ENCODE measurements around the gene CHAF1A. TPM values are rescaled to one million over a fixed set of nuclear protein-coding genes. Genes with fewer than 3 reads are reported as not detected.
A peak's percentile ranks its signal among the peaks of the same experiment; 100 is the strongest.

Gene CHAF1A
- total RNA-seq, 2 experiments from 2014 or later, result 78.3 to 80.5 TPM

GRCh38 chr19:4453232-4454179, 51.1 kb downstream of the CHAF1A start:
- no peak overlapping the region for H3K27ac Mint-ChIP-seq
- TF ChIP-seq CTCF (IDR thresholded peaks at IDR 0.05), result no peak
- H3K4me1 Mint-ChIP-seq (ENCODE audit: low read depth), result peaks cover 19% of the 10 kb centered on the region
- DNase-seq (no peak), ATAC-seq (no peak)
- POLR2A ChIA-PET, result interaction anchor here (1.0 to 4.3 kb wide), 4 partner anchors 7 to 49 kb away, joined by 3 to 17 read pairs (median 4); no protein-coding TSS in a partner anchor
- H3K4me3 Mint-ChIP-seq, result no peak overlapping the region
- CTCF ChIA-PET, result no interaction called here
- no peaks in the 10 kb centered on the region for H3K9me3 Mint-ChIP-seq
- intact Hi-C loops (cut with micrococcal nuclease), result no loop called here
- H3K27me3 Mint-ChIP-seq, result no peaks in the 10 kb centered on the region
- H3K36me3 Mint-ChIP-seq (ENCODE audit: low read depth), result peaks cover 10% of the 10 kb centered on the region

GRCh38 chr19:4454747-4455718, 52.6 kb downstream of the CHAF1A start:
- H3K27ac Mint-ChIP-seq, result no peak overlapping the region
- H3K36me3 Mint-ChIP-seq (ENCODE audit: low read depth), result peaks cover 3% of the 10 kb centered on the region
- no peaks in the 10 kb centered on the region for H3K9me3 Mint-ChIP-seq
- no peak for TF ChIP-seq CTCF (IDR thresholded peaks at IDR 0.05)
- ChIA-PET CTCF (no interaction called here), POLR2A (interaction anchor here (1.1 to 4.3 kb wide), 5 partner anchors 9 to 51 kb away, joined by 3 to 17 read pairs (median 4); no protein-coding TSS in a partner anchor)
- H3K27me3 Mint-ChIP-seq, result no peaks in the 10 kb centered on the region
- H3K4me3 Mint-ChIP-seq, result no peak overlapping the region
- intact Hi-C loops (cut with micrococcal nuclease), result no loop called here
- no peak for ATAC-seq
- H3K4me1 Mint-ChIP-seq (ENCODE audit: low read depth), result peaks cover 19% of the 10 kb centered on the region
- no peak for DNase-seq

- Mint-ChIP-seq H3K9me3 (no peaks in the 10 kb centered on the region), H3K4me1 (ENCODE audit: low read depth) (peaks cover 19% of the 10 kb centered on the region), H3K27me3 (no peaks in the 10 kb centered on the region), H3K27ac (peak overlapping the region; percentile 84), H3K4me3 (peak overlapping the region; percentile 87), H3K36me3 (ENCODE audit: low read depth) (no peaks in the 10 kb centered on the region)
- CTCF ChIA-PET, result interaction anchor here (0.6 to 1.2 kb wide), 3 partner anchors 15 to 75 kb away, joined by 3 to 4 read pairs (median 3); no protein-coding TSS in a partner anchor
- DNase-seq (no peak), ATAC-seq (no peak)
- no peak for TF ChIP-seq CTCF (IDR thresholded peaks at IDR 0.05)
- POLR2A ChIA-PET, result interaction anchor here (1.2 to 4.3 kb wide), 3 partner anchors 10 to 15 kb away, joined by 3 to 17 read pairs (median 10); no protein-coding TSS in a partner anchor
- intact Hi-C loops (cut with micrococcal nuclease), result no loop called here
Measured at GRCh38 chr19:4455719-4456475, 53.5 kb downstream of the CHAF1A start.

- H3K27ac Mint-ChIP-seq, result peak overlapping the region; percentile 84
- H3K36me3 Mint-ChIP-seq (ENCODE audit: low read depth), result no peaks in the 10 kb centered on the region
- CTCF ChIA-PET, result interaction anchor here (0.6 to 1.2 kb wide), 3 partner anchors 15 to 76 kb away, joined by 3 to 4 read pairs (median 3); no protein-coding TSS in a partner anchor
- DNase-seq, result no peak
- TF ChIP-seq CTCF (IDR thresholded peaks at IDR 0.05), result no peak
- POLR2A ChIA-PET, result interaction anchor here (1.0 to 4.3 kb wide), 8 partner anchors 10 to 54 kb away, joined by 3 to 17 read pairs (median 4); partner anchors contain the start of gene CHAF1A
- H3K9me3 Mint-ChIP-seq, result no peaks in the 10 kb centered on the region
- no peaks in the 10 kb centered on the region for H3K27me3 Mint-ChIP-seq
- H3K4me1 Mint-ChIP-seq (ENCODE audit: low read depth), result peaks cover 19% of the 10 kb centered on the region
- intact Hi-C loops (cut with micrococcal nuclease), result no loop called here
- H3K4me3 Mint-ChIP-seq, result peak overlapping the region; percentile 87
- no peak for ATAC-seq
Measured at GRCh38 chr19:4456476-4456842, 54.0 kb downstream of the CHAF1A start.

Data from activated CD8-positive, alpha-beta T cell treated with anti-CD3 and anti-CD28 coated beads for 36 hours (primary cell).